Neural progenitor cell (in vitro differentiated cells): Measurements from ENCODE around the gene PLCG2. TPM values are rescaled to one million over a fixed set of nuclear protein-coding genes. Genes with fewer than 3 reads are reported as not detected.

Source experiments
- DNase-seq: peaks from one replicate; pipeline ENCODE4 v3.0.0-alpha.2; 2016; ENCODE audit warnings: low spot score
- H2AFZ ChIP-seq: fragments of 200-600 bp; sonication (generic); replicated peaks from 2 replicates; pipeline ENCODE4 v1.6.1; 2016; ENCODE audit warnings: antibody characterized with exemption
- H3F3A ChIP-seq: fragments of 200-600 bp; sonication (generic); 2 replicates; pipeline ENCODE4 v1.6.1; 2016; ENCODE audit warnings: antibody characterized with exemption, low read depth
- H3K27ac ChIP-seq: fragments of 200-600 bp; sonication (generic); 2 replicates; pipeline ENCODE4 v1.5.1; 2016; ENCODE audit warnings: mild to moderate bottlenecking
- H3K27me3 ChIP-seq: fragments of 200-600 bp; sonication (generic); 2 replicates; pipeline ENCODE4 v1.6.1; 2016; ENCODE audit warnings: mild to moderate bottlenecking, moderate library complexity
- H3K36me3 ChIP-seq: fragments of 200-600 bp; sonication (generic); 2 replicates; pipeline ENCODE4 v1.5.1; 2016
- H3K4me1 ChIP-seq: fragments of 200-600 bp; sonication (generic); 2 replicates; pipeline ENCODE4 v1.6.1; 2016; ENCODE audit warnings: mixed run types
- H3K4me2 ChIP-seq: fragments of 200-600 bp; sonication (generic); 2 replicates; pipeline ENCODE4 v1.6.1; 2016
- H3K4me3 ChIP-seq: fragments of 200-600 bp; sonication (generic); 2 replicates; pipeline ENCODE4 v1.5.1; 2016
- H3K79me2 ChIP-seq: fragments of 200-600 bp; sonication (generic); 2 replicates; pipeline ENCODE4 v1.6.1; 2016; ENCODE audit warnings: low read depth
- H3K9ac ChIP-seq: fragments of 200-600 bp; sonication (generic); 2 replicates; pipeline ENCODE4 v1.6.1; 2016
- H3K9me3 ChIP-seq: fragments of 200-600 bp; sonication (generic); 2 replicates; pipeline ENCODE4 v1.5.1; 2016; ENCODE audit warnings: low read depth
- H4K20me1 ChIP-seq: fragments of 200-600 bp; sonication (generic); 2 replicates; pipeline ENCODE4 v1.6.1; 2016; ENCODE audit warnings: low read depth
- H3K27ac Mint-ChIP-seq: 3 replicates; pipeline ENCODE4 v1.8.0; 2021; ENCODE audit warnings: mixed read lengths
- H3K27me3 Mint-ChIP-seq: 2 replicates; pipeline ENCODE4 v1.8.0; 2022; ENCODE audit warnings: low read depth, mild to moderate bottlenecking, inconsistent platforms, moderate library complexity, mixed read lengths; ENCODE audit not compliant: insufficient read depth
- H3K36me3 Mint-ChIP-seq: 3 replicates; pipeline ENCODE4 v1.8.0; 2021; ENCODE audit warnings: mixed read lengths
- H3K4me1 Mint-ChIP-seq: 3 replicates; pipeline ENCODE4 v1.8.0; 2021; ENCODE audit warnings: mixed read lengths
- H3K4me3 Mint-ChIP-seq: 3 replicates; pipeline ENCODE4 v1.8.0; 2021; ENCODE audit warnings: mild to moderate bottlenecking, moderate library complexity, mixed read lengths
- H3K9me3 Mint-ChIP-seq: 3 replicates; pipeline ENCODE4 v1.8.0; 2020; ENCODE audit warnings: mixed read lengths
- EZH2 ChIP-seq: fragments of 200-600 bp; sonication (generic); IDR thresholded peaks from 2 replicates; pipeline ENCODE4 v1.6.1; 2017; ENCODE audit warnings: antibody characterized with exemption, mild to moderate bottlenecking, moderate library complexity
- EZH2phosphoT487 ChIP-seq: fragments of 200-600 bp; sonication (generic); IDR thresholded peaks from 2 replicates; pipeline ENCODE4 v1.6.1; 2017; ENCODE audit warnings: antibody characterized with exemption
- total RNA-seq: library from RNA; depleted of rRNA; stranded (reverse); fragments of >200 nt; gene quantifications from 2 replicates; pipeline ENCODE4 v1.2.3, GENCODE V29; 2015; ENCODE audit warnings: low replicate concordance
- TF ChIP-seq, protein P1 (sequence below): fragments of 200-600 bp; sonication (generic); IDR thresholded peaks from 2 replicates; pipeline ENCODE4 v1.5.1; 2017; ENCODE audit warnings: antibody characterized with exemption, mild to moderate bottlenecking

The PLCG2 gene
- total RNA-seq, 1 donor from 2014 or later, result 5.0 TPM

DNA sequence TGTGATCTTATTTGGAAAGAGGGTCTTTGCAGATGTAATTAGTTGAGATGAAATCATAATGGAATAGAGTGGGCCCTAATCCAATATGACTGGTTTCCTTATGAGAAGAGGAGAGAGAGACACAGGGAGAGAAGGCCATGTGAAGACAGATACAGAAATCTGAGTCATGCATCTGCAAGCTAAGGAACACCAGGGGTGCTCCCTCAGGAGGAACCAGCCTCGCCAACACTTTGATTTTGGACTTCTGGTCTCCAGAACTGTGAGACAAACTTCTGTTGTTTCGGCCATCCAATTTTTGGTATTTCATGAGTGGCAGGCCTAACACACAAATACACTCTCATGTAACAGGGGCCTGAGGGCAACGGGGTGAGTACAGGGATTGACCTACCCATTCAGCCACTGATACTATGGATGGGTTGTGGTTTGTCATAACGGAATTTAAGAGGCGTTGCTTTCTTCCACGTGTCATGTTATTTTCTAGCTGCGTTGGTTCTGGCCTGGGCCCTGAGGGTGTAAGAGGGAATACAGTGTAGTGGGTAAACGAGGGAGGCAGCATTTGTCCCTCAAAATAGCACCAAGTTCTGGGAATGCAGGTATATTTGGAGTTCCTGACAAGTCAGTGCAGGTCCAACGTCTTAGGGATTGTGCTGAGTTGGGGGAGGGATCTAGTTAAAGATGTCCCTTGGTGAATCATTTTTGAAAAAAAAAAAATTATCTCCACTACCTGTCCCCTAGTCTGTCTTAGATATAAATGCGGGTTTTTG is 17.7 kb downstream of the PLCG2 start:
- no peak overlapping the region for H3K4me3 ChIP-seq
- no peak overlapping the region for H3K9ac ChIP-seq
- no peaks in the 10 kb centered on the region for H3K79me2 ChIP-seq
- H2AFZ ChIP-seq, result no peak overlapping the region
- no peaks in the 10 kb centered on the region for H3K36me3 ChIP-seq
- H4K20me1 ChIP-seq, result no peaks in the 10 kb centered on the region
- peaks cover 10% of the 10 kb centered on the region for H3K4me1 Mint-ChIP-seq
- DNase-seq, result no peak
- no peak overlapping the region for H3K4me3 Mint-ChIP-seq
- H3K9me3 ChIP-seq, result no peaks in the 10 kb centered on the region
- TF ChIP-seq EZH2, result no peak
- TF ChIP-seq EZH2phosphoT487, result no peak
- TF ChIP-seq, protein P1, sequence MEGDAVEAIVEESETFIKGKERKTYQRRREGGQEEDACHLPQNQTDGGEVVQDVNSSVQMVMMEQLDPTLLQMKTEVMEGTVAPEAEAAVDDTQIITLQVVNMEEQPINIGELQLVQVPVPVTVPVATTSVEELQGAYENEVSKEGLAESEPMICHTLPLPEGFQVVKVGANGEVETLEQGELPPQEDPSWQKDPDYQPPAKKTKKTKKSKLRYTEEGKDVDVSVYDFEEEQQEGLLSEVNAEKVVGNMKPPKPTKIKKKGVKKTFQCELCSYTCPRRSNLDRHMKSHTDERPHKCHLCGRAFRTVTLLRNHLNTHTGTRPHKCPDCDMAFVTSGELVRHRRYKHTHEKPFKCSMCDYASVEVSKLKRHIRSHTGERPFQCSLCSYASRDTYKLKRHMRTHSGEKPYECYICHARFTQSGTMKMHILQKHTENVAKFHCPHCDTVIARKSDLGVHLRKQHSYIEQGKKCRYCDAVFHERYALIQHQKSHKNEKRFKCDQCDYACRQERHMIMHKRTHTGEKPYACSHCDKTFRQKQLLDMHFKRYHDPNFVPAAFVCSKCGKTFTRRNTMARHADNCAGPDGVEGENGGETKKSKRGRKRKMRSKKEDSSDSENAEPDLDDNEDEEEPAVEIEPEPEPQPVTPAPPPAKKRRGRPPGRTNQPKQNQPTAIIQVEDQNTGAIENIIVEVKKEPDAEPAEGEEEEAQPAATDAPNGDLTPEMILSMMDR, result no peak
- H3F3A ChIP-seq, result no peaks in the 10 kb centered on the region
- H3K27me3 Mint-ChIP-seq, result peaks cover 3% of the 10 kb centered on the region
- H3K9me3 Mint-ChIP-seq, result no peaks in the 10 kb centered on the region
- H3K4me2 ChIP-seq, result no peak overlapping the region
- no peak overlapping the region for H3K27ac ChIP-seq
- H3K27me3 ChIP-seq, result no peaks in the 10 kb centered on the region
- no peaks in the 10 kb centered on the region for H3K36me3 Mint-ChIP-seq
- H3K4me1 ChIP-seq, result no peaks in the 10 kb centered on the region
- H3K27ac Mint-ChIP-seq, result peak overlapping the region; percentile 43

DNA sequence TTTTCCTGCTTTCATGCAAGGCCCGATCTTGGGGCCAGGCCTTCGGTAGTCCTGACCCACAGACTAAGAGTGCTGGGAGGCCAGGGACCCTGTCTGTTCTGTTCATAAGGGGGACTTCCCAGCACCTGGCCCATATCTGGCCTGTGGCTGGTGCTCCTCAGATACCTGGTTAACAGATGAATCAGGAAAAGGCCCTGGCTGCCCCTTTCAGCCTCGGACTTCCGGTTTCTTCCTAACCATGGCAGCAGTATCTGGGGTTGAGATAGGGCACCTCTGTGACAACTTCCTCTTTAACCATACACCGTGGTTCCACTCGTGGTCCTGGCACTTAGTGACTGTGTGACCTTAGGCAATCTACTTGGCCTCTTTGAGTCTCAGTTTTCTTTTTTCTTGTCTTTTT is 18.4 kb downstream of the PLCG2 start:
- Mint-ChIP-seq H3K27ac (peak overlapping the region; percentile 43), H3K4me3 (no peak overlapping the region), H3K27me3 (peaks cover 3% of the 10 kb centered on the region), H3K36me3 (no peaks in the 10 kb centered on the region), H3K9me3 (no peaks in the 10 kb centered on the region), H3K4me1 (peaks cover 10% of the 10 kb centered on the region)
- Histone ChIP-seq H3K79me2 (no peaks in the 10 kb centered on the region), H3F3A (no peaks in the 10 kb centered on the region), H3K9me3 (no peaks in the 10 kb centered on the region), H3K36me3 (no peaks in the 10 kb centered on the region), H3K4me2 (no peak overlapping the region), H3K27ac (no peak overlapping the region), H4K20me1 (no peaks in the 10 kb centered on the region), H3K9ac (no peak overlapping the region), H2AFZ (no peak overlapping the region), H3K27me3 (no peaks in the 10 kb centered on the region), H3K4me1 (no peaks in the 10 kb centered on the region), H3K4me3 (no peak overlapping the region)
- TF ChIP-seq EZH2 (no peak), EZH2phosphoT487 (no peak)
- TF ChIP-seq, protein P1, result no peak
- DNase-seq, result no peak

DNA sequence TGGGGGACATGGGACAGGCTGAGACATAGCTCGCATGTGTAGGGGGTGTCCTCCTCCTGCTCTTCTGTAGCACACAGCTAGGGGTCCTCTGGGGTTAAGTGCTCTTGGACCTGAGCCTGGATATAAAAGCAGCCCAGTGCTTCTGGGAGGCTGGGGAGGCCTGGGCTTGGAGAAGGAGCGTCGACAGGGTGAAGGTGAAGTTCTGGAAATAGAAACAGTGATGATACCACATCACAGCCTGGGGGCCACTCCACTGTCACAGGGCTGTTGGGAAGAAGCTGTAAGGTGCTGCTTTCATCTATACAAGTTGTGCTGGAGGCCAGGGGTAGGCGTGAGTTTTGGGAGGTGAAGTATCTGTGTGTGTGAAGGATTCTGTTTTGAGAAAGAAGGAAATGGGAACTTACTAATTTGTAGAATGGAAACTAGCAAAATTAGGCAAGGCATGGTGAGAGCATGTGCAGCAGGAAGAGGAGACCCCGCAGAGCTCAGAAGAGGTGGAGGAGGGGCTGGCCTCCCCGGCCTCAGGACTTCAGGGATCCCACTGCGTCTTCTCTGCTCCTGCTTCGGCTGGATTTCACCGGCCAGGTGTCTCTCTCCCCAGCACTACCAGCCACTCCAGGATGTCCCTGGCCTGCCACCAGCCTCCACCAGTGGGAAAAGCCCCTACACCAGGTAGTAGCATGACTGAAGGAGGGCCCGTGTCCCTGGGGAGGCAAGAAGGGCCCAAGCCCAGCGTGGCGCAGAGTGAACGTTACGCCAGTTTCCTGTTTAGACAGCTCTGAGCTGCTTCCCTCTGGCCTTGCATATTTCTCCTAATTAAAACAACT is 19.4 kb downstream of the PLCG2 start:
- H3K4me1 ChIP-seq, result no peaks in the 10 kb centered on the region
- no peaks in the 10 kb centered on the region for H3K36me3 Mint-ChIP-seq
- H3K79me2 ChIP-seq, result no peaks in the 10 kb centered on the region
- no peak overlapping the region for H3K9ac ChIP-seq
- no peaks in the 10 kb centered on the region for H3K36me3 ChIP-seq
- peaks cover 7% of the 10 kb centered on the region for H3K4me1 Mint-ChIP-seq
- no peak overlapping the region for H3K27ac ChIP-seq
- no peaks in the 10 kb centered on the region for H3F3A ChIP-seq
- TF ChIP-seq EZH2phosphoT487, result no peak
- TF ChIP-seq EZH2, result no peak
- TF ChIP-seq, protein P1, result no peak
- no peak overlapping the region for H3K4me3 Mint-ChIP-seq
- no peaks in the 10 kb centered on the region for H3K9me3 ChIP-seq
- H2AFZ ChIP-seq, result no peak overlapping the region
- no peaks in the 10 kb centered on the region for H3K27me3 ChIP-seq
- no peaks in the 10 kb centered on the region for H4K20me1 ChIP-seq
- no peak overlapping the region for H3K4me2 ChIP-seq
- no peaks in the 10 kb centered on the region for H3K9me3 Mint-ChIP-seq
- DNase-seq, result no peak
- peaks cover 2% of the 10 kb centered on the region for H3K27me3 Mint-ChIP-seq
- H3K4me3 ChIP-seq, result no peak overlapping the region
- H3K27ac Mint-ChIP-seq, result no peak overlapping the region
